ENCODE measurements around the gene WDR88.

The WDR88 gene

DNA sequence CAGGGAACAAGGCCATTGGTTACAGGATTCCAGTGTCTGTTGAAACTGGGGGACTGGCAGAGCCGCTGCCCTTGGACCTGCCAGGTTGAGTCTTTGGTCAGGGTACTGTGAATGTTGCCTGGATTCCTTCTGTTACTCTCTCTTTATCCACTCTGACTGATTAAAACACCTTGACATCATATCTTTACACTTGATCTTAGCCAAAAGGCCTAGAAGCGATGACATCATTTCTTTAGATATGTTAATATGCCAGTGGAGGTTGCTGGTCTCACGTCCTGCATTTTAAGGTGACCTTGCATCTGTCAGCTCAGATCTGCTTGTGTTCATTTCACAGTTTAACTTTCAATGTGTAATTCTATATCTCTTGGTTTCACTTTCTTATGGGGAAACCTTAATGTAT lies 41.7 kb upstream of the WDR88 start:
- Histone ChIP-seq H3K23ac (ENCODE audit: low read length in 2 of 2) (no peak overlapping the region), H2BK5ac (ENCODE audit: low read depth, low read length, poor library complexity, severe bottlenecking) (no peak overlapping the region), H2BK120ac (ENCODE audit: low read depth, low read length) (no peak overlapping the region), H3K27me3 (ENCODE audit: control insufficient read depth in 1 of 2, insufficient read depth in 1 of 2, low read length in 2 of 2) (no peaks in the 10 kb centered on the region), H3K18ac (ENCODE audit: low read depth in 1 of 2, low read length in 2 of 2) (no peak overlapping the region), H4K8ac (ENCODE audit: low read length) (no peak overlapping the region), H2AK5ac (ENCODE audit: low read length, severe bottlenecking) (no peak overlapping the region), H3K9me3 (ENCODE audit: control insufficient read depth, low read length) (no peaks in the 10 kb centered on the region), H2BK15ac (ENCODE audit: low read depth, poor library complexity, severe bottlenecking) (no peak overlapping the region), H3K4me1 (ENCODE audit: control insufficient read depth, insufficient read depth, low read depth, low read length) (peaks cover 6% of the 10 kb centered on the region), H2AFZ (ENCODE audit: low read depth, low read length) (no peak overlapping the region), H3K4me2 (ENCODE audit: low read length, poor library complexity, severe bottlenecking) (no peak overlapping the region), H4K91ac (ENCODE audit: low read length) (no peak overlapping the region), H3K4ac (ENCODE audit: low read depth in 1 of 2, low read length in 2 of 2) (no peak overlapping the region), H3K79me1 (replicated peaks; ENCODE audit: low read length, poor library complexity, severe bottlenecking) (peaks cover 16% of the 10 kb centered on the region), H3K27ac (ENCODE audit: low read length, poor library complexity, severe bottlenecking) (no peak overlapping the region), H2BK12ac (ENCODE audit: low read length in 2 of 2) (no peak overlapping the region), H3K4me3 (ENCODE audit: insufficient read depth in 1 of 2, low read depth in 1 of 2, low read length in 2 of 2) (no peak overlapping the region), H3K9ac (ENCODE audit: low read length) (no peak overlapping the region), H3K14ac (ENCODE audit: low read length in 2 of 2) (no peak overlapping the region), H3K36me3 (ENCODE audit: control insufficient read depth in 1 of 2, insufficient read depth in 2 of 2, low read depth in 1 of 2, low read length in 2 of 2) (peaks cover 39 to 61% of the 10 kb centered on the region in 2 experiments)
- 100% methylated on average over 2 of the region's 3 CpGs for WGBS
- no peak for DNase-seq

DNA sequence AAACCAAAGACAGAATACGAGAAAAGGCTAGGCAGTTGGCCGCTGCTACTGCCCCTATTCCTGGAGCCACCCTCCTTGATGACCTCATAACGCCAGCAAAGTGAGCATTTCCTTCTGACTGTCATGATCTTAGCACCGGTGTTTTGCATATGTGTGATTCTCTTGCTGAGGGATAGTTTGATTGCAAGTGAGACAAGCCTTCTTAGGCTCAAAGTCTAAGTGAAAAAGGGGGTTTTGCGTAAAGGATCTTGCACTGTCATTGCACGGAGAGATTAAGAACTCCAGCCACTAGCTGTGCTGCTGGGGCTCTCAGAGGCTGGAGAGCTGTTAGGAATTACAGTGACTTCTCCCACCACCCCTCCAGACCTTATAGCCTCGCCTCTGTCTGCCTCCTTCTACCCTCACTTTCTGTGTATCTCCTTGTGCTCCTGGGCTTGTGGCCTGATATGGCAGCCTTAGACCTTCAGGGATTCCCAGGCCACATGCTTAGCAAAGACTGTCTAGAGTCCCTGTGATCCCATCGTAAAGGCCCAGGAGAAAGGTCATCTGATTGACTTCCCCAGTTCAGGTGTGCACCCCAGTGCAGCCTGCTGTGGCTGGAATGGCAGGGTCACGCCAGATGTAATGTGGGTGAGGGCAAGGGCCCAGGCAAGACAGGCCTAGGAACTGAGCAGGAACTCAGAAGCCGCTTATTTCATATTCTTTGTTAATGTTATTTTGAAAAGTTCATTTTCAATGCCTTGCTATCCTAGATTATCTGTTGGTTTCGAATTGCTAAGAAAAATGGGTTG lies 38.3 kb upstream of the WDR88 start:
- no peak overlapping the region for H4K91ac ChIP-seq (ENCODE audit: low read length)
- H2BK12ac ChIP-seq (ENCODE audit: low read length in 2 of 2) = no peak overlapping the region
- no peak overlapping the region for H2AK5ac ChIP-seq (ENCODE audit: low read length, severe bottlenecking)
- H4K8ac ChIP-seq (ENCODE audit: low read length) = no peak overlapping the region
- H3K4me1 ChIP-seq (ENCODE audit: control insufficient read depth, insufficient read depth, low read depth, low read length) = peaks cover 11% of the 10 kb centered on the region
- no peak overlapping the region for H2BK15ac ChIP-seq (ENCODE audit: low read depth, poor library complexity, severe bottlenecking)
- no peak overlapping the region for H3K4me3 ChIP-seq (ENCODE audit: insufficient read depth in 1 of 2, low read depth in 1 of 2, low read length in 2 of 2)
- no peak overlapping the region for H2BK5ac ChIP-seq (ENCODE audit: low read depth, low read length, poor library complexity, severe bottlenecking)
- H3K14ac ChIP-seq (ENCODE audit: low read length in 2 of 2) = no peak overlapping the region
- no peak overlapping the region for H2AFZ ChIP-seq (ENCODE audit: low read depth, low read length)
- no peak overlapping the region for H3K4me2 ChIP-seq (ENCODE audit: low read length, poor library complexity, severe bottlenecking)
- H2BK120ac ChIP-seq (ENCODE audit: low read depth, low read length) = no peak overlapping the region
- DNase-seq = no peak
- no peaks in the 10 kb centered on the region for H3K9me3 ChIP-seq (ENCODE audit: control insufficient read depth, low read length)
- H3K27ac ChIP-seq (ENCODE audit: low read length, poor library complexity, severe bottlenecking) = no peak overlapping the region
- H3K18ac ChIP-seq (ENCODE audit: low read depth in 1 of 2, low read length in 2 of 2) = no peak overlapping the region
- no peak overlapping the region for H3K4ac ChIP-seq (ENCODE audit: low read depth in 1 of 2, low read length in 2 of 2)
- no peaks in the 10 kb centered on the region for H3K27me3 ChIP-seq (ENCODE audit: control insufficient read depth in 1 of 2, insufficient read depth in 1 of 2, low read length in 2 of 2)
- WGBS = 96% methylated on average over 11 of the region's 11 CpGs
- no peak overlapping the region for H3K9ac ChIP-seq (ENCODE audit: low read length)
- H3K23ac ChIP-seq (ENCODE audit: low read length in 2 of 2) = no peak overlapping the region
- peaks cover 5% of the 10 kb centered on the region for H3K79me1 ChIP-seq (replicated peaks; ENCODE audit: low read length, poor library complexity, severe bottlenecking)
- H3K36me3 ChIP-seq (ENCODE audit: control insufficient read depth in 1 of 2, insufficient read depth in 2 of 2, low read depth in 1 of 2, low read length in 2 of 2) = peaks cover 45 to 81% of the 10 kb centered on the region in 2 experiments

DNA sequence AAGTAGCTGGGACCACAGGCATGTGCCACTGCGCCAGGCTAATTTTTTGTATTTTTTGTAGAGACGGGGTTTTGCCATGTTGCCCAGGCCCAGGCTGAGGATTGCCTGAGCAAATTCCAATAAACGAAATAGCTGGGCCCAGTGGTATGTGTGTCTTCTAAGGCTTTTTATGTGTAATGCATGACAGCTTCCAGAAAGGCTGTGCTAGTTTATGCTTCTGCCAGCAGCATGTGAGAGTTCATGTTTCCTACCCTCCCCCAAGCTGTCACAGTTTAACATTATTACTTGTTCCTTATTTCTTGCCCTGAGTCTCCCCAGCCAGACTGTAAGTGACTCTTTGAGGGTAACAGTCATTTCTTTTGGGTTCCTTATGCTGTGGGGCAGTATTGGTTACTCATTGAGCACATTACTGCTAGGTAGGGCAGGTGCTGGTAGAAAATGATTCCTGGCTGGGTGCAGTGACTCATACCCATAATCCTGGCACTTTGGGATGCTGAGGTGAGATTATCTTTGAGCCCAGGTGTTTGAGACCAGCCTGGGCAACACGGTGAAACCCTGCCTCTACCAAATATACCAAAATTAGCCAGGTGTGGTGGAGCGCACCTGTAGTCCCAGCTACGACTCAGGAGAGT lies 37.4 kb upstream of the WDR88 start:
- 95% methylated on average over 6 of the region's 6 CpGs for WGBS
- H3K9ac ChIP-seq (ENCODE audit: low read length) = no peak overlapping the region
- H2AFZ ChIP-seq (ENCODE audit: low read depth, low read length) = no peak overlapping the region
- H3K4ac ChIP-seq (ENCODE audit: low read depth in 1 of 2, low read length in 2 of 2) = no peak overlapping the region
- no peak overlapping the region for H2BK5ac ChIP-seq (ENCODE audit: low read depth, low read length, poor library complexity, severe bottlenecking)
- H4K8ac ChIP-seq (ENCODE audit: low read length) = no peak overlapping the region
- H3K36me3 ChIP-seq (ENCODE audit: control insufficient read depth in 1 of 2, insufficient read depth in 2 of 2, low read depth in 1 of 2, low read length in 2 of 2) = peaks cover 44 to 76% of the 10 kb centered on the region in 2 experiments
- DNase-seq = no peak
- H2BK15ac ChIP-seq (ENCODE audit: low read depth, poor library complexity, severe bottlenecking) = no peak overlapping the region
- H2AK5ac ChIP-seq (ENCODE audit: low read length, severe bottlenecking) = no peak overlapping the region
- peak overlapping the region; percentile 5 for H3K27ac ChIP-seq (ENCODE audit: low read length, poor library complexity, severe bottlenecking)
- H3K23ac ChIP-seq (ENCODE audit: low read length in 2 of 2) = no peak overlapping the region
- H3K18ac ChIP-seq (ENCODE audit: low read depth in 1 of 2, low read length in 2 of 2) = no peak overlapping the region
- no peaks in the 10 kb centered on the region for H3K9me3 ChIP-seq (ENCODE audit: control insufficient read depth, low read length)
- H3K4me2 ChIP-seq (ENCODE audit: low read length, poor library complexity, severe bottlenecking) = no peak overlapping the region
- no peak overlapping the region for H3K4me3 ChIP-seq (ENCODE audit: insufficient read depth in 1 of 2, low read depth in 1 of 2, low read length in 2 of 2)
- H3K14ac ChIP-seq (ENCODE audit: low read length in 2 of 2) = no peak overlapping the region
- H2BK120ac ChIP-seq (ENCODE audit: low read depth, low read length) = no peak overlapping the region
- no peak overlapping the region for H2BK12ac ChIP-seq (ENCODE audit: low read length in 2 of 2)
- H4K91ac ChIP-seq (ENCODE audit: low read length) = no peak overlapping the region
- peaks cover 9% of the 10 kb centered on the region for H3K4me1 ChIP-seq (ENCODE audit: control insufficient read depth, insufficient read depth, low read depth, low read length)
- H3K79me1 ChIP-seq (replicated peaks; ENCODE audit: low read length, poor library complexity, severe bottlenecking) = peaks cover 3% of the 10 kb centered on the region
- H3K27me3 ChIP-seq (ENCODE audit: control insufficient read depth in 1 of 2, insufficient read depth in 1 of 2, low read length in 2 of 2) = no peaks in the 10 kb centered on the region

DNA sequence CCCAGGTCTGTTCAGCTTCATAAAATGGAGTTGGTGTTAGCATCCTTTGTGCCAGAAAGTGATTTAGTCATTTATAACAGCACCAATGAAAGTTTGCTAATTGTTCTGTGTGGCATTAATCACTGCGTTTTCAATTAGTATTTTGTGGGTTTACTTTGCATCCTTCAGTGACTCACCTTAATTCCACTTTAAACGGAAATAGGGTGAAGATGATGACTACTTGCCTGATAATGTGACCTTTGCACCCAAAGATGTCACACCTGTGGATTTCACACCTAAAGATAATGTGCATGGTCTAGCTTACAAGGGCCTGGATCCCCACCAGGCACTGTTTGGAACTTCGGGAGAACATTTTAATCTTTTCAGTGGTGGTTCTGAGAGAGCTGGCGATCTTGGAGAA lies 35.9 kb upstream of the WDR88 start:
- H3K23ac ChIP-seq (ENCODE audit: low read length in 2 of 2) = no peak overlapping the region
- peaks cover 9% of the 10 kb centered on the region for H3K4me1 ChIP-seq (ENCODE audit: control insufficient read depth, insufficient read depth, low read depth, low read length)
- no peak overlapping the region for H3K9ac ChIP-seq (ENCODE audit: low read length)
- no peak overlapping the region for H2BK12ac ChIP-seq (ENCODE audit: low read length in 2 of 2)
- DNase-seq = no peak
- no peak overlapping the region for H2AK5ac ChIP-seq (ENCODE audit: low read length, severe bottlenecking)
- no peaks in the 10 kb centered on the region for H3K27me3 ChIP-seq (ENCODE audit: control insufficient read depth in 1 of 2, insufficient read depth in 1 of 2, low read length in 2 of 2)
- H2AFZ ChIP-seq (ENCODE audit: low read depth, low read length) = no peak overlapping the region
- H4K8ac ChIP-seq (ENCODE audit: low read length) = no peak overlapping the region
- H3K36me3 ChIP-seq (ENCODE audit: control insufficient read depth in 1 of 2, insufficient read depth in 2 of 2, low read depth in 1 of 2, low read length in 2 of 2) = peaks cover 46 to 68% of the 10 kb centered on the region in 2 experiments
- H3K14ac ChIP-seq (ENCODE audit: low read length in 2 of 2) = no peak overlapping the region
- H3K9me3 ChIP-seq (ENCODE audit: control insufficient read depth, low read length) = no peaks in the 10 kb centered on the region
- no peak overlapping the region for H2BK15ac ChIP-seq (ENCODE audit: low read depth, poor library complexity, severe bottlenecking)
- no peak overlapping the region for H4K91ac ChIP-seq (ENCODE audit: low read length)
- H2BK120ac ChIP-seq (ENCODE audit: low read depth, low read length) = no peak overlapping the region
- H3K18ac ChIP-seq (ENCODE audit: low read depth in 1 of 2, low read length in 2 of 2) = no peak overlapping the region
- no peak overlapping the region for H3K4me2 ChIP-seq (ENCODE audit: low read length, poor library complexity, severe bottlenecking)
- no peak overlapping the region for H2BK5ac ChIP-seq (ENCODE audit: low read depth, low read length, poor library complexity, severe bottlenecking)
- H3K27ac ChIP-seq (ENCODE audit: low read length, poor library complexity, severe bottlenecking) = no peak overlapping the region
- 95% methylated on average over 4 of the region's 4 CpGs for WGBS
- no peak overlapping the region for H3K4me3 ChIP-seq (ENCODE audit: insufficient read depth in 1 of 2, low read depth in 1 of 2, low read length in 2 of 2)
- H3K4ac ChIP-seq (ENCODE audit: low read depth in 1 of 2, low read length in 2 of 2) = no peak overlapping the region
- no peaks in the 10 kb centered on the region for H3K79me1 ChIP-seq (replicated peaks; ENCODE audit: low read length, poor library complexity, severe bottlenecking)
